Cardiac fibroblast (primary cell): Measurements from ENCODE around the gene SEMA6A.
A peak's percentile ranks its signal among the peaks of the same experiment; 100 is the strongest.

Experiments used
- DNase-seq, 2 donors: peaks; one replicate each; pipeline versions ENCODE4 v3.0.0 to v3.0.0-alpha.2; 2010; ENCODE audit warnings: low read depth in 2 of 2
- H3K4me3 ChIP-seq, 2 donors: replicated peaks in 1 of 2; 1 replicate in 1 of 2; 2 replicates in 1 of 2; pipeline ENCODE4 v1.5.1; 2011; ENCODE audit warnings: low read depth in 2 of 2, low read length in 2 of 2, mild to moderate bottlenecking in 2 of 2, moderate library complexity in 1 of 2
- TF ChIP-seq, protein P1 (sequence below): IDR thresholded peaks from one replicate; pipeline ENCODE4 v1.5.1; 2011; ENCODE audit warnings: low read depth, mild to moderate bottlenecking, low read length, inconsistent platforms

SEMA6A gene

DNA sequence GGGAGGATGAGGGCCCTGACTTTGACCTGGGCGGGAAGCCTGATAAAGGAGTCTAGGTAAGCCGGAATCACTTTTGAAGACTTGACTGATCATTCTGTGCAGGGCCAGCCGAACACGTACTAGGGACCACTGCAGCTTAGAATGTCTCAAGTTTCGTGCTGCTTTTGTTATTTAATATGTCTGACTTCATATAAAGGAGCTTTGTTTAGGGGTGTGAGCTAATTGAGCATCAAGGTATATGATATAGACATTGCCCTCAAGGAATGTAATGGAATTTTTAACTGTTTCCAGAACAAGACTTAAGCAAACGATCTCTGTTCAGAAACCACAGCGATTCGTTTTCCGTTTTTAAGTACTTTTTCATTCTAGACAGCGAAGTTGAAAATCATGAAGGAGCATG, 173.0 kb downstream of the SEMA6A start:
- H3K4me3 ChIP-seq, result no peak overlapping the region
- no peak for DNase-seq
- TF ChIP-seq, protein P1, sequence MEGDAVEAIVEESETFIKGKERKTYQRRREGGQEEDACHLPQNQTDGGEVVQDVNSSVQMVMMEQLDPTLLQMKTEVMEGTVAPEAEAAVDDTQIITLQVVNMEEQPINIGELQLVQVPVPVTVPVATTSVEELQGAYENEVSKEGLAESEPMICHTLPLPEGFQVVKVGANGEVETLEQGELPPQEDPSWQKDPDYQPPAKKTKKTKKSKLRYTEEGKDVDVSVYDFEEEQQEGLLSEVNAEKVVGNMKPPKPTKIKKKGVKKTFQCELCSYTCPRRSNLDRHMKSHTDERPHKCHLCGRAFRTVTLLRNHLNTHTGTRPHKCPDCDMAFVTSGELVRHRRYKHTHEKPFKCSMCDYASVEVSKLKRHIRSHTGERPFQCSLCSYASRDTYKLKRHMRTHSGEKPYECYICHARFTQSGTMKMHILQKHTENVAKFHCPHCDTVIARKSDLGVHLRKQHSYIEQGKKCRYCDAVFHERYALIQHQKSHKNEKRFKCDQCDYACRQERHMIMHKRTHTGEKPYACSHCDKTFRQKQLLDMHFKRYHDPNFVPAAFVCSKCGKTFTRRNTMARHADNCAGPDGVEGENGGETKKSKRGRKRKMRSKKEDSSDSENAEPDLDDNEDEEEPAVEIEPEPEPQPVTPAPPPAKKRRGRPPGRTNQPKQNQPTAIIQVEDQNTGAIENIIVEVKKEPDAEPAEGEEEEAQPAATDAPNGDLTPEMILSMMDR, result no peak

DNA sequence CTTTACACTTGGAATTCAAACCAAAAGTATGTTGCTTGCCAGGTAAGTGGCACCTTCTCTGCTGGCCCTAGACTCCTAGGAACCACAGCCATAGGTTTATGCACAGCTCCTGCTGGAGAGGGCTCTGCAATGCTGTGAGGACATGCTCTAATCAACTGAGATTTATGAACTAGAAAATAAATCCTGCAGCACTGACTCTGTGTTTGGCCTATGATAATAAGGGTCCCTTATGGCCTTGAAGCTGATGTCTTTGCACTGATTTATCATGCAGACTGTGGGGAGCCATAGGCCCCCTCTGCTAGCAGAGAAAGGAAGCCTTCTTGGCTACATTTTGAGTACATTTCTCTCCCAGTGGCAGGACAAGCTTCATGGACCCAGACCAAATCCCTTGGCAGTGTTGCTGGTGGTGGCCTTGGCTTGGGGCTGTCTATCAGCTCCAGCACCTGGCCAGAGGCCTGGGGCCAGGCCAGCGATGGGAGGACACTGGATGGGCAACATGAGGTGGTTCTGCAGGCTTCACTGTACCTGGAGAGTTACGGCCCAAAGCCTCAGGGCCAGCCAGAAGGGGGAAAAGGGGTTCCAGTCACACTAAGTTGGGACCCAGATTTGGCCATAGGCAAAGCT, 178.0 kb downstream of the SEMA6A start:
- DNase-seq, result no peak
- TF ChIP-seq, protein P1, result no peak

DNA sequence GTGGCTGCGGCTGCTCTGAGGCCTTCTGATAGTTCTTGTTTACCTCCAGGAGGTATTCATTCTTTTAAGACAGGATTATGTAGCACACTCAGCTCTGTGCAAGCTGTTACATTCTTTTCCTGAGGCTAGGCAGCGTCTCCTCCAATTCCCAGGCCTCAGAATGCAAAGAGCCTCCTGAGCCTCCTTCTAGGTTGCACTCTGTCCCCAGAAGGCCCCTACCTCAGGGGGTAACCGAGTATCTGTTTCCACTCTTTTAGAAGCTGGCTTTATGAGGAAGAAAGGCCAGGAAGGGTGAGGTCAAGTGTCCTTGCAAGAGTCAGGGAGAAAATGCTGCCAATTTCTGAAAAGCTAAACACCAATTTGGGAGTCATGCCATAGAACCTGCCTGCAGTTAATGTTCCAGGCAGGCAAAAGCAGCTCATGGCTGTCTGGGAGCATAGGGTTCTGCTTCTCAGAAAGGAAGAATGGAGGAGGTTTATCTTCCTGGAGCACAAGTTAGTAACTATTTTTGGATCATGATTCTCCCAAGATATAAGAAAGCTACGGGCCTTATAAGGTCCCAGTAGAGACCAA, 178.9 kb downstream of the SEMA6A start:
- H3K4me3 ChIP-seq, result no peak overlapping the region
- DNase-seq, result peak in 1 of 2 donors; percentile 29
- TF ChIP-seq, protein P1, result no peak

More for the DNA sequence above, 178.0 kb downstream of the SEMA6A start:
- H3K4me3 ChIP-seq, result no peak overlapping the region

DNA sequence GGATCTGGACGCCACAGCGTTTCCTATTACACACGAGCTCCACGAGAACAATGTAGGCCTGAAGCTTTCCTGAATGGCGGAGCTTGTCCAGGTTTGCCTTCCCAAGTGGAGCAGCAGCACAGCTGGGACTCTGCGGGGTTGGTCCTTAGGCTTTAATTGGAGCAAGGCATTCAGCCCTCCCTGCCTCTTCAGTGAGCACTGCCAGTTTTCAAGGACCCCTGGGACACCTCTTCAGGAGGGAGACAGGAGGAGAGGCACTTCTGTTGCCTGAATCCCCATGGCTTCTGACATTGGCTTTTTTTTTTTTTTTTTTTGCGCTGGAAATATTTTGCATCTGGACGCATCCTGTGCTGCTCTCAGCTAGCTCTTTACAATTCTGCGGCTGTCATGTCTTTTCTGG, 179.4 kb downstream of the SEMA6A start:
- no peak overlapping the region for H3K4me3 ChIP-seq
- DNase-seq, result no peak
- TF ChIP-seq, protein P1, result no peak

DNA sequence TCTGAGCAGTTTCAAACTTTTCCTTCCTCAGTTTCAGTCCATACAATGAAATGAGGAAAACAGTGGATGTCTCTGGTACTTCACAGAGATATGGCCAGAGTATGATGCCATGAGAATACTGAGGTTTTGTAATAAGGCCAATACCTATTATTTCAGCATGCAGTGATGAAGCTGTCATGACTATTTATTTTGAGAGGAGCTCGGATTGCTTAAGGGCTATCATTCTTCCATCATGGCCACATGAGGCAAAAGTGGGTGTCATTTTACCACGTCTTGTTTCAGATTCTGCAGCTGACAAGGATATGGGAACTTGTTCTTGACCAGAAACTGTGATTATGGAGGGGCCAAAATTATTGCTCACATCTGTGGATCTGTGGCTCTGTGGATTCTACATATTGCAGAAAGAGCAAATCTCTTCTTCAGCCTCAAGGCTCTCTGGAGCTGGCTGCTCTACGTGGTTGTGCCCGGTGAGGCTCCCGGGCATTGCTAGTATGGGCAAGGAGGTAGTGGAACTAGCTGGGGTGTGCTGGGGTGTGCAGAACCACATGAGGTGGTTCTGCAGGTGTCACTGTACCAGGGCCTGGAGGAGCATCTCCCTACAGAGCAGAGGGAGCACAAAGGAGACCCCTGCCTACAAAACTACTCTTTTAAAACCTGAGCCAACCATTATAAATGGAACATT, 180.3 kb downstream of the SEMA6A start:
- TF ChIP-seq, protein P1, result no peak
- no peak overlapping the region for H3K4me3 ChIP-seq
- DNase-seq, result no peak
